Hippocampal formation (tissue), 2 donors: ENCODE measurements around the gene CHD2.

Source experiments
- DNase-seq, 2 donors: peaks; one replicate each; lab custom pipeline; 2025; lab: John Stamatoyannopoulos, UW

Gene CHD2

GRCh38 chr15:92959219-92959618, 59.1 kb downstream of the CHD2 start:
- no peak for DNase-seq

- no peak for DNase-seq
Measured at GRCh38 chr15:92960996-92961681, 61.0 kb downstream of the CHD2 start.

- no peak for DNase-seq
Measured at GRCh38 chr15:92962914-92963313, 62.8 kb downstream of the CHD2 start.

- DNase-seq = no peak
Measured at GRCh38 chr15:92963794-92964193, 63.7 kb downstream of the CHD2 start.

GRCh38 chr15:92968926-92969651, 69.0 kb downstream of the CHD2 start:
- no peak for DNase-seq

- no peak for DNase-seq
Measured at GRCh38 chr15:92970656-92971055, 70.5 kb downstream of the CHD2 start.

- no peak for DNase-seq
Measured at GRCh38 chr15:92971081-92971480, 71.0 kb downstream of the CHD2 start.

GRCh38 chr15:92971713-92972112, 71.6 kb downstream of the CHD2 start:
- DNase-seq = no peak

- no peak for DNase-seq
Measured at GRCh38 chr15:92974183-92974915, 74.2 kb downstream of the CHD2 start.

GRCh38 chr15:92979011-92979701, 79.0 kb downstream of the CHD2 start:
- DNase-seq = no peak

- no peak for DNase-seq
Measured at GRCh38 chr15:92981333-92981732, 81.2 kb downstream of the CHD2 start.

GRCh38 chr15:92984161-92984560, 84.0 kb downstream of the CHD2 start:
- DNase-seq = peak in 1 of 2 donors; percentile 70

- no peak for DNase-seq
Measured at GRCh38 chr15:92989470-92989869, 89.3 kb downstream of the CHD2 start.

GRCh38 chr15:92990031-92990430, 89.9 kb downstream of the CHD2 start:
- DNase-seq = no peak

GRCh38 chr15:92992720-92993119, 92.6 kb downstream of the CHD2 start:
- no peak for DNase-seq

GRCh38 chr15:92997821-92998220, 97.7 kb downstream of the CHD2 start:
- no peak for DNase-seq

- DNase-seq = no peak
Measured at GRCh38 chr15:93001156-93001555, 101.0 kb downstream of the CHD2 start.

- DNase-seq = no peak
Measured at GRCh38 chr15:93001881-93002280, 101.8 kb downstream of the CHD2 start.

GRCh38 chr15:93005133-93005532, 105.0 kb downstream of the CHD2 start:
- no peak for DNase-seq

GRCh38 chr15:93007994-93008393, 107.9 kb downstream of the CHD2 start:
- no peak for DNase-seq

- no peak for DNase-seq
Measured at GRCh38 chr15:93012786-93013185, 112.7 kb downstream of the CHD2 start.

- no peak for DNase-seq
Measured at GRCh38 chr15:93017526-93017925, 117.4 kb downstream of the CHD2 start.
